GM12874 (cell line): ENCODE measurements around the gene RPA3.

Source experiments
- TF ChIP-seq, protein P1 (sequence below): IDR thresholded peaks from 2 replicates; pipeline ENCODE4 v1.5.1; 2011; ENCODE audit warnings: low read depth, mild to moderate bottlenecking, control low read depth, low read length, moderate library complexity; ENCODE audit not compliant: insufficient read depth

RPA3 gene

DNA sequence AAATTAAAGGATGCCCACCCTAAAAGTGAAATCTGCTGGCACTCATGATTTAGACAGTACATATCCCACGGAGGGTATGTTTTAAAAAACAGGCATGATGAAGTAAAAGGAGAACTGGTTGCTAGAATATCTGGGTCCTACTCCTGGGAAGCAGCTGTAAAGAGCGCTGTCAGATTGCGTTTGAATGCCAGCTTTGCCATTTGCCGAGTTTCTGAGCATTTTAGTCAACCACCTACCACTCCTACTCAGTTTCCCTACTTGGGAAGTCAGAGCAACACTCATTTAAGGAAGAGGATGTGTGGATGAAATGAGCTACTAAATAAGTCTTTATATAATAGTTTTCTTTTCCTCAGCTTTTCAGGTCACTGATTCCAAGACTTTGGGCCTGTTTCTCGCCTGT lies 79.0 kb downstream of the RPA3 start:
- TF ChIP-seq, protein P1, sequence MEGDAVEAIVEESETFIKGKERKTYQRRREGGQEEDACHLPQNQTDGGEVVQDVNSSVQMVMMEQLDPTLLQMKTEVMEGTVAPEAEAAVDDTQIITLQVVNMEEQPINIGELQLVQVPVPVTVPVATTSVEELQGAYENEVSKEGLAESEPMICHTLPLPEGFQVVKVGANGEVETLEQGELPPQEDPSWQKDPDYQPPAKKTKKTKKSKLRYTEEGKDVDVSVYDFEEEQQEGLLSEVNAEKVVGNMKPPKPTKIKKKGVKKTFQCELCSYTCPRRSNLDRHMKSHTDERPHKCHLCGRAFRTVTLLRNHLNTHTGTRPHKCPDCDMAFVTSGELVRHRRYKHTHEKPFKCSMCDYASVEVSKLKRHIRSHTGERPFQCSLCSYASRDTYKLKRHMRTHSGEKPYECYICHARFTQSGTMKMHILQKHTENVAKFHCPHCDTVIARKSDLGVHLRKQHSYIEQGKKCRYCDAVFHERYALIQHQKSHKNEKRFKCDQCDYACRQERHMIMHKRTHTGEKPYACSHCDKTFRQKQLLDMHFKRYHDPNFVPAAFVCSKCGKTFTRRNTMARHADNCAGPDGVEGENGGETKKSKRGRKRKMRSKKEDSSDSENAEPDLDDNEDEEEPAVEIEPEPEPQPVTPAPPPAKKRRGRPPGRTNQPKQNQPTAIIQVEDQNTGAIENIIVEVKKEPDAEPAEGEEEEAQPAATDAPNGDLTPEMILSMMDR = no peak

DNA sequence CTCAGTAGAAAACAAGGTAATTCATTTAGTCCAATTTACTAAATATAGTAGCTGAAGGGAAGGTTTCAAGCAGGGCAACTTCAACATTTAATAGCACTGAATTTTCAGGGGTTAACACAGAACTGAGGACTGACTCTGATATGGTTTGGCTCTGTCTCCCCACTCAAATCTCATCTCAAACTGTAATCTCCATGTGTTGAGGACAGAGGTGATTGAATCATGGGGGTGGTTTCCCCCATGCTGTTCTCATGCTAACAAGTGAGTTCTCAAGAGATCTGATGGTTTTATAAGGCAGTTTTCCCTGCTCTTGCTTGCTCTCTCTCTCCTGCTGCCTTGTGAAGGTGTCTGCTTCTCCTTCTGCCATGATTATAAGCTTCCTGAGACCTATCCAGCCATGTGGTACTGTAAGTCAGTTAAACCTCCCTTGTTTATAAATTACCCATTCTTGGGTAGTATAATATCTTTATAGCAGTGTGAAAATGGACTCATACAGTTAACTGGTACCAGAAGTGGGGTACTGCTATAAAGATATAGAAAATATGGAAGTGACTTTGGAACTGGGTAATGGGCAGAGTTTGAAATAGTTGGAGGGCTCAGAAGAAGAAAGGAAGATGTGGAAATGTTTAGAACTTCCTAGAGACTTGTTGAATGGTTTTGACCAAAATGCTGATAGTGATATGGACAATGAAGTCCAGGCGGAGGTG lies 87.6 kb downstream of the RPA3 start:
- TF ChIP-seq, protein P1 = no peak

DNA sequence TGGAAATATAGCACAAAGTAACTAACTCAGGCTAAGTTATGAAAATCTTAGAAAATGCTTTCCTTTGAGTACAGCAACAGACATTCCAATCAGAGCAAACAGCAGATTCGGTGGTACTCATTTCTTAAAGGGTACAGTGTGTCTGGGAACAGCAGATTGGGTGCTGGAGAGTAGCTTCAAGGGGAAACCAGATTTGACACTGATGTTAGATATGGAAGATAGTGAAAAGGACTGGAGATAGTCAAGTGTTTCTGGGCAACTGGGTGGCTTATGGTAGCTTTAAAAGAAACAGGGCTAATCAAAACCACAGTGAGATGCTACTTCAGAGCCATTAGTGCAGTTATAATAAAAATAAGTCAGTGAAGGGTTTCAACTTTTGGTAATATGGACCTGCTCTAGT lies 89.9 kb downstream of the RPA3 start:
- TF ChIP-seq, protein P1 = no peak

DNA sequence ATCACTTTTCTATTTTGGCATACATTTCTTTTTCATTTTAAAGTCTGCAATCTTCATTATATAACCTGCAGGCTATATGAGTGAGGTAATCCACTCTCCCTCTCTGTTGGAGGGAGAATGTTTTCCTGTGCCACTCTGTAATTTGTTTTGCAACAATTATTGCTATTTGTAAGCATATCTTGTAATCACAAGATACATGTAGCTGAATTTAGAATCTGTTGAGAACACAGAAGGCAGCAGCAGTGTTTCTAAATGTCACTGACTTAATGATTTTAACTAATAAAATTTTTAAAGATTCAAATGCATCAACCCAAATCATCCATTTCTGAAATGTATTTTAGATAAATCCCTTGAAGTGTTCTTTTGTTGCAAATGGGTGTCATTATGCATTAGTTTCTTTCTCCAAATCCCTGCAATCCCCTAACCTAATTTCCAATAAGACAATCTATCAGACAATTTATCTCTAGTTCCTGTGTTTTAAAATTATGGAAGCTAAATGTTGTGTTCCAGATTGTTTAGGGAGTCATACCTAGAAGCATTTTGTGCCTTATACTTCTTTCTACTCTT lies 97.7 kb downstream of the RPA3 start:
- TF ChIP-seq, protein P1 = no peak

DNA sequence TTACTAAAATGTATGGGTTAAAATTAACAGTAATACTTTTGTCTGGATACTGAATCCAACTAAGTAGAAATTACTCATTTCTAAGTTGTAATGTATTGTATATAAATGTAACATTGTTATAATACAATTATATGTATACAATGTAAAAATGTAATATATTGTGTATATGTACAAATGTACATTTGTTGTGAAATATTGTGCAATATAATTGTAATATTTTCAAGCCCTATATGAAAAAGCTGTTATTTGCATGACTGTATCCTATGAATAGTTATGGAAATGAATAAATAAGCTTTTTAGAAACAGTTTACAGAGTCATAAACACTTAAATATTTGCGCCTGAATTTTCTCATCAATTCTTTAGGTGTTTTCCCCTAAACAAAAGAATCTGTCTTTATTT lies 98.2 kb downstream of the RPA3 start:
- TF ChIP-seq, protein P1 = no peak

DNA sequence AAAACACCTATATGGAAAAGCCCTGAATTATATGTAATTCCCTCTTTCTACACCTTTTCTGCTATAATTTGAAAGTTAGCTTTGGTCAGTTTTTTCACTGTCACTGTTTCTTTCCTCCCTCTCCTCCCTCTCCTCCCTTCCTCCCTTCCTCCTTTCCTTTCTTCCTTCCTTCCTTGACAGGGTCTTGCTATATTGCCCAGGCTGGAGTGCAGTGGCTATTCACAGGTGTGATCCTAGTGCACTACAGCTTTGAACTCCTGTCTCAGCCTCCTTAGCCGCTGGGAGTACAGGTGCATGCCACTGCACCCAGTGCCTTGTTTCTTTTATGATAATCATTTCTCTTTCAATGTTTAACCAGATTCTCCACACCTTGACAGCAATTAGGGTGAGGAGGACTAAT lies 100.0 kb downstream of the RPA3 start:
- TF ChIP-seq, protein P1 = no peak

DNA sequence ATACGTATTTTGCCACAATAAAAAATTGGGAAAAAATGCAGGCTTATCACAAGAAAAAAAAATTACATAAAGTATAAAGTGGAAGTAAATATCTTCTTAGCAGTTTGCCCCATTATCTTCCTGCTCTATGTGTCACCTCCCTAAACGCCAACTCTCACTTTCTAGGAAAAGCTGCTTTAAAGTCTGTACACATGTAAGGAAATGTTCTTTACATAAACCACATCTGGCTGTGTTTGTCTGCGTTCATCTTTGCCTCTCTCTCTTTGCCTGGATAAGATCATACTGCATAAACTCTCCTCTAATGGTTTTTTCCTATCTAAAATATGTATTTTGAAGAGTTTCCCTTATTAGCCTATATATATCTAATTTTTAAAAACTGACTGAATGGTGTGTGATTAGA lies 100.9 kb downstream of the RPA3 start:
- TF ChIP-seq, protein P1 = no peak
